Measurements from ENCODE around the gene LIPC. TPM values are rescaled to one million over a fixed set of nuclear protein-coding genes. Genes with fewer than 3 reads are reported as not detected.

LIPC gene
- total and polyA plus RNA-seq, 10 of the 15 experiments (the other 5 are each of a cell fraction or from before 2014, with no cell fraction given), result 0.06 to 0.31 (median 0.16) TPM; not detected in 1

Small RNAs within 50 kb of the gene (small RNA-seq; reads per million reads assigned to genes)
- gene AC084781.2, result not detected

All from GM12878 (cell line).